ENCODE data around the gene ZNG1B. TPM values are rescaled to one million over a fixed set of nuclear protein-coding genes. Genes with fewer than 3 reads are reported as not detected.

Gene ZNG1B
- total and polyA plus RNA-seq, 2 of the 13 experiments (the other 11 are each of a cell fraction or from before 2014, with no cell fraction given): 33.8 to 72.2 TPM

DNA sequence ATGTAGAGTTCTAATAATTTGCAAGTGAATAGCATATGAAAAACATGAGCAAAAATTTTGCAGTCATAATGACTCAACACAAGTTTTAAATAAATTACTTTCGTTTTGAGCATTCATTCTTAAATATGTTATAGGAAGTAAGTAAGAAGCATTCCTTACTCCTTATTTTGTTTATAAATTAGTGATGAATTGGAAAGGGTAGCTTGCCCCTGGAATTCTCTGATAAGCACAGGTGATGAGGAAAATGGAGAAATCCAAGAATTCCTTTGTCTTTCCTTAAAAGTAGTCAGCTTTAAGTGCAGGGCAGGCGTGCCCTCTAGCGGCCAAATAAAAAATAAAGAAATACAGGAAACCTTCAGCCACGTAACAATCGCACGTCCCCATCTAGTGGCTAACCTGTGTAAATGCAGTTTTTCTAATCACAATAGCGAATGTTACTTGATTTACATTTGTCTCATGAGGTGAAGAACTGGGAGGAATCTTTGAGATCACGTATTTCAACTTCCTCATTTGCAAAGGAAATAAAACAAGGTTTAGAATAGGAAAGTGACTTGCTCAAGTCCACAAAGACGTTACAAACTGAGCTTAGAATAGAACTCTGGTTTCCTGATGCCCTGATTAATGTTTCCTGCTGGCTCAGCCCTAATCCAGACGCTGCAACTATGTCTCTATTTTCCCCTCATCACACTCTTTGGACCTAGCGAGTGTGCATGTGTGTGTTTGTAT is 47.2 kb upstream of the ZNG1B start (continued):
- TF ChIP-seq CREB1 (IDR thresholded peaks at IDR 0.05): peak; percentile 41
- TF ChIP-seq CREB1 (CRISPR knock-in tag; IDR thresholded peaks at IDR 0.05): peak; percentile 86
- TF ChIP-seq GATAD1 (CRISPR knock-in tag; IDR thresholded peaks at IDR 0.05): 0 out of 2 replicates have a peak, but pooled peaks have one; percentile 26
- TF ChIP-seq, protein P1, sequence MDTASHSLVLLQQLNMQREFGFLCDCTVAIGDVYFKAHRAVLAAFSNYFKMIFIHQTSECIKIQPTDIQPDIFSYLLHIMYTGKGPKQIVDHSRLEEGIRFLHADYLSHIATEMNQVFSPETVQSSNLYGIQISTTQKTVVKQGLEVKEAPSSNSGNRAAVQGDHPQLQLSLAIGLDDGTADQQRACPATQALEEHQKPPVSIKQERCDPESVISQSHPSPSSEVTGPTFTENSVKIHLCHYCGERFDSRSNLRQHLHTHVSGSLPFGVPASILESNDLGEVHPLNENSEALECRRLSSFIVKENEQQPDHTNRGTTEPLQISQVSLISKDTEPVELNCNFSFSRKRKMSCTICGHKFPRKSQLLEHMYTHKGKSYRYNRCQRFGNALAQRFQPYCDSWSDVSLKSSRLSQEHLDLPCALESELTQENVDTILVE (CRISPR knock-in tag; IDR thresholded peaks at IDR 0.05): 0 out of 2 replicates have a peak, but pooled peaks have one; percentile 26
- TF ChIP-seq, protein P2, sequence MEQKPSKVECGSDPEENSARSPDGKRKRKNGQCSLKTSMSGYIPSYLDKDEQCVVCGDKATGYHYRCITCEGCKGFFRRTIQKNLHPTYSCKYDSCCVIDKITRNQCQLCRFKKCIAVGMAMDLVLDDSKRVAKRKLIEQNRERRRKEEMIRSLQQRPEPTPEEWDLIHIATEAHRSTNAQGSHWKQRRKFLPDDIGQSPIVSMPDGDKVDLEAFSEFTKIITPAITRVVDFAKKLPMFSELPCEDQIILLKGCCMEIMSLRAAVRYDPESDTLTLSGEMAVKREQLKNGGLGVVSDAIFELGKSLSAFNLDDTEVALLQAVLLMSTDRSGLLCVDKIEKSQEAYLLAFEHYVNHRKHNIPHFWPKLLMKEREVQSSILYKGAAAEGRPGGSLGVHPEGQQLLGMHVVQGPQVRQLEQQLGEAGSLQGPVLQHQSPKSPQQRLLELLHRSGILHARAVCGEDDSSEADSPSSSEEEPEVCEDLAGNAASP (CRISPR knock-in tag; IDR thresholded peaks at IDR 0.05; ENCODE audit: borderline replicate concordance): 0 out of 2 replicates have a peak, but pooled peaks have one; percentile 16
- TF ChIP-seq SATB2 (CRISPR knock-in tag; IDR thresholded peaks at IDR 0.05): no peak
- no peak for TF ChIP-seq DNMT1 (CRISPR knock-in tag; IDR thresholded peaks at IDR 0.05)
- TF ChIP-seq, protein P3, sequence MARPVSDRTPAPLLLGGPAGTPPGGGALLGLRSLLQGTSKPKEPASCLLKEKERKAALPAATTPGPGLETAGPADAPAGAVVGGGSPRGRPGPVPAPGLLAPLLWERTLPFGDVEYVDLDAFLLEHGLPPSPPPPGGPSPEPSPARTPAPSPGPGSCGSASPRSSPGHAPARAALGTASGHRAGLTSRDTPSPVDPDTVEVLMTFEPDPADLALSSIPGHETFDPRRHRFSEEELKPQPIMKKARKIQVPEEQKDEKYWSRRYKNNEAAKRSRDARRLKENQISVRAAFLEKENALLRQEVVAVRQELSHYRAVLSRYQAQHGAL (CRISPR knock-in tag; IDR thresholded peaks at IDR 0.05; ENCODE audit: not compliant biosample characterization): no peak
- TF ChIP-seq JARID2 (CRISPR knock-in tag; IDR thresholded peaks at IDR 0.05; ENCODE audit: insufficient replicate concordance): no peak
- no peak for TF ChIP-seq ZNF569 (CRISPR knock-in tag; IDR thresholded peaks at IDR 0.05; ENCODE audit: borderline replicate concordance)
- TF ChIP-seq, protein P4, sequence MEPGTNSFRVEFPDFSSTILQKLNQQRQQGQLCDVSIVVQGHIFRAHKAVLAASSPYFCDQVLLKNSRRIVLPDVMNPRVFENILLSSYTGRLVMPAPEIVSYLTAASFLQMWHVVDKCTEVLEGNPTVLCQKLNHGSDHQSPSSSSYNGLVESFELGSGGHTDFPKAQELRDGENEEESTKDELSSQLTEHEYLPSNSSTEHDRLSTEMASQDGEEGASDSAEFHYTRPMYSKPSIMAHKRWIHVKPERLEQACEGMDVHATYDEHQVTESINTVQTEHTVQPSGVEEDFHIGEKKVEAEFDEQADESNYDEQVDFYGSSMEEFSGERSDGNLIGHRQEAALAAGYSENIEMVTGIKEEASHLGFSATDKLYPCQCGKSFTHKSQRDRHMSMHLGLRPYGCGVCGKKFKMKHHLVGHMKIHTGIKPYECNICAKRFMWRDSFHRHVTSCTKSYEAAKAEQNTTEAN (CRISPR knock-in tag; conservative IDR thresholded peaks at IDR 0.05): no peak
- peak; percentile 35; the same call in 1 of the 2 replicates for TF ChIP-seq SOX5 (CRISPR knock-in tag; IDR thresholded peaks at IDR 0.05; ENCODE audit: borderline replicate concordance)
- peak; percentile 95 for TF ChIP-seq SMC3 (IDR thresholded peaks at IDR 0.05; ENCODE audit: low read length)
- peak; percentile 27; the same call in 1 of the 2 replicates for TF ChIP-seq RXRB (CRISPR knock-in tag; IDR thresholded peaks at IDR 0.05; ENCODE audit: borderline replicate concordance)
- TF ChIP-seq ZFP62 (CRISPR knock-in tag; IDR thresholded peaks at IDR 0.05): no peak
- TF ChIP-seq, protein P5, sequence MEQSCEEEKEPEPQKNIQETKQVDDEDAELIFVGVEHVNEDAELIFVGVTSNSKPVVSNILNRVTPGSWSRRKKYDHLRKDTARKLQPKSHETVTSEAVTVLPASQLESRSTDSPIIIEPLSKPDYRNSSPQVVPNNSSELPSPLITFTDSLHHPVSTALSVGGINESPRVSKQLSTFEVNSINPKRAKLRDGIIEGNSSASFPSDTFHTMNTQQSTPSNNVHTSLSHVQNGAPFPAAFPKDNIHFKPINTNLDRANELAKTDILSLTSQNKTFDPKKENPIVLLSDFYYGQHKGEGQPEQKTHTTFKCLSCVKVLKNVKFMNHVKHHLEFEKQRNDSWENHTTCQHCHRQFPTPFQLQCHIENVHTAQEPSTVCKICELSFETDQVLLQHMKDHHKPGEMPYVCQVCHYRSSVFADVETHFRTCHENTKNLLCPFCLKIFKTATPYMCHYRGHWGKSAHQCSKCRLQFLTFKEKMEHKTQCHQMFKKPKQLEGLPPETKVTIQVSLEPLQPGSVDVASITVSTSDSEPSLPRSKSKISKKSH (CRISPR knock-in tag; IDR thresholded peaks at IDR 0.05; ENCODE audit: borderline replicate concordance): no peak
- peak; percentile 60 for TF ChIP-seq ELF3 (CRISPR knock-in tag; IDR thresholded peaks at IDR 0.05)
- TF ChIP-seq LCORL (IDR thresholded peaks at IDR 0.05): no peak
- 0 out of 2 replicates have a peak, but pooled peaks have one; percentile 38 for TF ChIP-seq LCORL (CRISPR knock-in tag; IDR thresholded peaks at IDR 0.05)
- peak; percentile 60 for TF ChIP-seq CREM (IDR thresholded peaks at IDR 0.05)
- no peak for TF ChIP-seq CREM (CRISPR knock-in tag; IDR thresholded peaks at IDR 0.05)
- TF ChIP-seq FOXJ3 (CRISPR knock-in tag; IDR thresholded peaks at IDR 0.05; ENCODE audit: borderline replicate concordance): peak; percentile 13; the same call in 1 of the 2 replicates
- no peak for TF ChIP-seq ZNF530 (CRISPR knock-in tag; IDR thresholded peaks at IDR 0.05; ENCODE audit: low read depth)
- 0 out of 2 replicates have a peak, but pooled peaks have one; percentile 31 for TF ChIP-seq SP140L (CRISPR knock-in tag; IDR thresholded peaks at IDR 0.05; ENCODE audit: borderline replicate concordance)
